Esophagus squamous epithelium (tissue), 5 donors: ENCODE measurements around the gene RHOBTB1. TPM values are rescaled to one million over a fixed set of nuclear protein-coding genes. Genes with fewer than 3 reads are reported as not detected.
A peak's percentile ranks its signal among the peaks of the same experiment; 100 is the strongest.

ENCODE experiments used
- DNase-seq: peaks from one replicate; lab custom pipeline; 2025; lab: John Stamatoyannopoulos, UW
- H3K27ac ChIP-seq, 4 donors: fragments of 200-600 bp; sonication (generic); one replicate each; pipeline ENCODE4 v1.5.1; 2016 to 2019; ENCODE audit warnings: mild to moderate bottlenecking in 1 of 4
- H3K27me3 ChIP-seq, 4 donors: fragments of 200-600 bp; sonication (generic); 1 replicate in 3 of 4; 2 replicates in 1 of 4; pipeline versions ENCODE4 v1.5.1 to v1.6.0; 2017 to 2021; ENCODE audit warnings: antibody characterized with exemption in 1 of 4
- H3K36me3 ChIP-seq, 3 donors: fragments of 200-600 bp; sonication (generic); one replicate each; pipeline ENCODE4 v1.5.1; 2016 to 2019
- H3K4me1 ChIP-seq, 3 donors: fragments of 200-600 bp; sonication (generic); one replicate each; pipeline ENCODE4 v1.5.1; 2017 to 2019
- H3K4me3 ChIP-seq, 4 donors: fragments of 200-600 bp; sonication (generic); 1 replicate in 3 of 4; 2 replicates in 1 of 4; pipeline ENCODE4 v1.5.1; 2016 to 2019; ENCODE audit warnings: mild to moderate bottlenecking in 2 of 4, moderate library complexity in 1 of 4
- H3K9me3 ChIP-seq, 3 donors: fragments of 200-600 bp; sonication (generic); one replicate each; pipeline ENCODE4 v1.5.1; 2016 to 2019
- CTCF ChIP-seq, 6 experiments: fragments of 450-650 bp in 4 of 6; fragments of 200-600 bp in 2 of 6; sonication (generic) in 2 of 6; IDR thresholded peaks; one replicate each; pipeline ENCODE4 v1.5.1; 2016 to 2019; ENCODE audit warnings: antibody characterized with exemption in 6 of 6, mild to moderate bottlenecking in 4 of 6, moderate library complexity in 4 of 6
- POLR2A ChIP-seq, 4 donors: fragments of 450-650 bp; IDR thresholded peaks; one replicate each; pipeline ENCODE4 v1.6.1; 2017; ENCODE audit warnings: antibody characterized with exemption in 4 of 4, mild to moderate bottlenecking in 4 of 4, moderate library complexity in 3 of 4
- WGBS, 2 donors: methylation state at CpG; one replicate each; pipeline ENCODE4 v1.1.5; 2018; 5-methylcytosine and 5-hydroxymethylcytosine counted together
- intact Hi-C: fragments of 100-400 bp; cut with DNase I; formaldehyde crosslinking; loops from one replicate; pipeline ENCODE4 v1.15.0; 2022
- total RNA-seq, 4 donors: library from RNA; depleted of rRNA; stranded (reverse); fragments of >200 nt; gene quantifications; one replicate each; pipeline ENCODE4 v1.1.0, GENCODE V29; 2016
- donor health status: DM: yes; HTN: yes; CAD: no.

RHOBTB1 gene
- total RNA-seq, 4 donors from 2014 or later = 0.11 to 3.4 (median 1.4) TPM

- Histone ChIP-seq H3K27ac (no peak overlapping the region), H3K27me3 (no peaks in the 10 kb centered on the region), H3K4me1 (no peaks in the 10 kb centered on the region), H3K36me3 (no peaks in the 10 kb centered on the region), H3K4me3 (no peak overlapping the region), H3K9me3 (no peaks in the 10 kb centered on the region)
- TF ChIP-seq POLR2A (IDR thresholded peaks at IDR 0.05) (no peak), CTCF (IDR thresholded peaks at IDR 0.05) (no peak)
- 67 to 69% methylated on average over 3 of the region's 3 CpGs for WGBS, 2 donors
- no peak for DNase-seq
- intact Hi-C loops = no loop called here
Observed at GRCh38 chr10:60950300-60950699, 6.3 kb upstream of the RHOBTB1 start.

- WGBS, 2 donors = 91 to 100% methylated on average over 1 of the region's 1 CpG
Observed at GRCh38 chr10:60948851-60949250, 4.9 kb upstream of the RHOBTB1 start.

DNA sequence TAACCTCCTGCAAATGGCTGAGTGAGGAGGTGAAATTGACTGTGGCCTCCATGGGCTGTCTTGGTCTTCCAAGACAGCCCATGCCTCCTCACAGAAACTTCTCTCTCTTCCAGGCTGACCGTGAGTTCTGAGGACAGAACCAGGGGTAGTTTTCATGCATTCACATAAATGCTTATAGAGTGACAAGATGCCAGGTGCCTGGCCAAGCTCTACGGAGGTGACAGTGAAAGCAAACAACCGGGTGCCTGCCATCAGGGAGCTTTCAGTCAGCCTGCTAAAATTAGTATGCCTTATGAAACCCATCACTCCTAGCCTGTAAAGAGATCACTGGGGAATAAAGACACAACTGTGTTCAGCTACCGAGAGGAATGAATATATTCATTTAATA is 919 bp upstream of the RHOBTB1 start:
- no peak for DNase-seq
- no peak for TF ChIP-seq CTCF (IDR thresholded peaks at IDR 0.05)
- TF ChIP-seq POLR2A (IDR thresholded peaks at IDR 0.05) = no peak
- H3K4me3 ChIP-seq = peak overlapping the region; percentile 69 to 78 (median 76)
- peaks cover 5 to 27% (median 10%) of the 10 kb centered on the region in 3 donors for H3K4me1 ChIP-seq
- 48 to 76% methylated on average over 3 of the region's 4 CpGs for WGBS, 2 donors
- H3K36me3 ChIP-seq = no peaks in the 10 kb centered on the region
- no peaks in the 10 kb centered on the region for H3K9me3 ChIP-seq
- intact Hi-C loops = no loop called here
- peak overlapping the region; percentile 85 to 98 (median 90) for H3K27ac ChIP-seq
- H3K27me3 ChIP-seq = peaks cover 0 to 7% (median 0%) of the 10 kb centered on the region in 4 donors

More at GRCh38 chr10:60948851-60949250, 4.9 kb upstream of the RHOBTB1 start:
- no peak for DNase-seq
- H3K27ac ChIP-seq = no peak overlapping the region
- no peaks in the 10 kb centered on the region for H3K36me3 ChIP-seq
- H3K4me3 ChIP-seq = no peak overlapping the region
- H3K4me1 ChIP-seq = peaks cover 0 to 9% (median 5%) of the 10 kb centered on the region in 3 donors
- H3K9me3 ChIP-seq = no peaks in the 10 kb centered on the region
- TF ChIP-seq CTCF (IDR thresholded peaks at IDR 0.05) (no peak), POLR2A (IDR thresholded peaks at IDR 0.05) (no peak)
- intact Hi-C loops = no loop called here
- H3K27me3 ChIP-seq = peaks cover 0 to 5% (median 0%) of the 10 kb centered on the region in 4 donors

DNA sequence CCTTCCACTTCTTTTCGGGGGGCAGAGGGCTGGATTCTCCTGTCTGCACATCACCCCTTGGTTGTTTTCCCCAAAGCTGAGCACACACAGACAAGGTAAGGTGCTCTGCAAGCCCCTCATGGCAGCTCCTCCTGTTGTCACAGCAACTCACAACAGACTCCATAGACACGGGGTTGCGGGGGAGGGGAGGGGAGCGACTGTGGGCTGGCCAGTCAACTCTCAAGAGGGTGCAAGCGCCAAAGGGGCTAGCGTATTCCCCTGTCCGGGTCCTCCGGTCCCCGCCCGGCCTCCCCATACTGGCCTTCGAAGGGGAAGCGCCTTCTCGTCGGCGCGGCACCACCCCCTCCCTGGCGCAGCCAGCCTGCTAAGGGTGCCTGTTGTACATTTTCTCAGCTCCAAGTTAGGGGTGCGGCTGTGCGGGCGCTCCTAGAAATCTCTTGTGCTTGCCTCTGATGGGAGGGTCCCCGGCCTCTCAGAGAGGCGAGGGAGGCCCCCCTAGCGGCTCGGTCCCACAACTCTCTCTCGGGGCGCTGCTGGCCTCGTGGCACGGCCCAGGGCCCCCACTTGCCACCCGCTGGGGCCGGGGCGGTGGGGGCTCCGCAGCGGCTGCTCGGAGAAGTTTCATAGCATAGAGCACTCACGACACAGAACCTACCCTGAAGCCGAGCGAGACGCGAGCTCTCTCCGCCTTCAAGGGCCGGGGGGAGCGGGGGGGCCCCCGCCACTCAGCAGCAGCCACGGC is 498 bp downstream of the RHOBTB1 start:
- Histone ChIP-seq H3K36me3 (no peaks in the 10 kb centered on the region), H3K4me1 (peaks cover 5 to 27% (median 10%) of the 10 kb centered on the region in 3 donors), H3K4me3 (peak overlapping the region; percentile 69 to 78 (median 76)), H3K27me3 (peaks cover 0 to 7% (median 0%) of the 10 kb centered on the region in 4 donors), H3K27ac (peak overlapping the region; percentile 85 to 98 (median 90)), H3K9me3 (no peaks in the 10 kb centered on the region)
- intact Hi-C loops = no loop called here
- 0% methylated on average over 1 of the region's 44 CpGs for WGBS, 2 donors
- no peak for DNase-seq
- TF ChIP-seq POLR2A (IDR thresholded peaks at IDR 0.05) = no peak
- TF ChIP-seq CTCF (IDR thresholded peaks at IDR 0.05) = no peak

GRCh38 chr10:60942788-60943315 is 1.1 kb downstream of the RHOBTB1 start:
- H3K9me3 ChIP-seq = no peaks in the 10 kb centered on the region
- peaks cover 5 to 27% (median 10%) of the 10 kb centered on the region in 3 donors for H3K4me1 ChIP-seq
- no peaks in the 10 kb centered on the region for H3K36me3 ChIP-seq
- intact Hi-C loops = no loop called here
- DNase-seq = no peak
- H3K27ac ChIP-seq = peak overlapping the region in 3 of 4 donors; percentile 88 to 98 (median 91)
- H3K27me3 ChIP-seq = peaks cover 0 to 7% (median 0%) of the 10 kb centered on the region in 4 donors
- TF ChIP-seq CTCF (IDR thresholded peaks at IDR 0.05) (no peak), POLR2A (IDR thresholded peaks at IDR 0.05) (no peak)
- WGBS, 2 donors = 1 to 5% methylated on average over 9 to 13 of the region's 13 CpGs
- H3K4me3 ChIP-seq = peak overlapping the region; percentile 69 to 78 (median 76)
